ENCODE measurements around the gene INPP5E. TPM values are rescaled to one million over a fixed set of nuclear protein-coding genes. Genes with fewer than 3 reads are reported as not detected.

Gene INPP5E
- total and polyA plus RNA-seq, 2 experiments from 2014 or later, result 5.3 to 7.1 TPM

DNA sequence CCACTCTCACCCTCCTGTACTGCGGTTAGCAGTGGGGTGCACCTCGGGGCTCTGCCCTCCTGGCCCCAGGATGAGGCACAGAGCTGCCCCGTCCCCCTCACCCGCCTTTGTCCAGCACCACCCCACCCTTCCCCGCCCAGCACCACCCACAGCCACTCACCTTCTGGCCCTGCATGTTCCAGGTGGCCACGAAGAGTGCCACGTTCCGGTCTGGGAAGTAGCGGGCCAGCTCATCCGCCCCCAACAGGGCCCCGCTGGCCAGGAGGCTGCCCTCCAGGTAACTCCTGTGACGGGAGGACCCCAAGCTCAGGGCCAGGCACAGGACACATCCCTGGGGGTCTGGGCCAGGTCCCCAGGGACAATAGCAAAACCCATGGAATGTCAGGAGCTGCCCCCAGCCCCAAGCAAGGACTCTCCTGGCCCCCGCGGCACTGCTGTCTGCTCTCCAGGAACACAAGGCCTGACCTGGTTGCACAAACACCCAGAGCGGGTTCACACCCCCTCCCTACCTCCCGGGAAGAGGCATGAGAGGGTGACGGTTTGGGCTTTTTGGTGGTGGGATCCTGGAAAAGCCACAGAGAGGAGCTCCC lies 5.0 kb downstream of the INPP5E start:
- Histone ChIP-seq H4K20me1 (ENCODE audit: insufficient read depth, poor library complexity, severe bottlenecking) (peaks cover 24% of the 10 kb centered on the region), H3K4me3 (no peak overlapping the region), H3K4me1 (ENCODE audit: insufficient read depth) (peaks cover 13% of the 10 kb centered on the region), H3K79me2 (peaks cover 47% of the 10 kb centered on the region), H3K27ac (no peak overlapping the region), H3K4me2 (no peak overlapping the region), H3K27me3 (no peaks in the 10 kb centered on the region), H2AFZ (no peak overlapping the region), H3K9me3 (ENCODE audit: low read depth) (no peaks in the 10 kb centered on the region), H3K36me3 (replicated peaks; ENCODE audit: insufficient read depth, low read depth) (no peaks in the 10 kb centered on the region), H3K9me2 (replicated peaks; ENCODE audit: insufficient read depth) (no peaks in the 10 kb centered on the region)
- no peak for DNase-seq (ENCODE audit: low spot score)
- WGBS (ENCODE audit: low lambda C conversion rate, missing lambda C conversion rate), result 95% methylated on average over 12 of the region's 17 CpGs
- TF ChIP-seq EZH2 (IDR thresholded peaks at IDR 0.05; ENCODE audit: borderline replicate concordance), result no peak
- TF ChIP-seq, protein P1, sequence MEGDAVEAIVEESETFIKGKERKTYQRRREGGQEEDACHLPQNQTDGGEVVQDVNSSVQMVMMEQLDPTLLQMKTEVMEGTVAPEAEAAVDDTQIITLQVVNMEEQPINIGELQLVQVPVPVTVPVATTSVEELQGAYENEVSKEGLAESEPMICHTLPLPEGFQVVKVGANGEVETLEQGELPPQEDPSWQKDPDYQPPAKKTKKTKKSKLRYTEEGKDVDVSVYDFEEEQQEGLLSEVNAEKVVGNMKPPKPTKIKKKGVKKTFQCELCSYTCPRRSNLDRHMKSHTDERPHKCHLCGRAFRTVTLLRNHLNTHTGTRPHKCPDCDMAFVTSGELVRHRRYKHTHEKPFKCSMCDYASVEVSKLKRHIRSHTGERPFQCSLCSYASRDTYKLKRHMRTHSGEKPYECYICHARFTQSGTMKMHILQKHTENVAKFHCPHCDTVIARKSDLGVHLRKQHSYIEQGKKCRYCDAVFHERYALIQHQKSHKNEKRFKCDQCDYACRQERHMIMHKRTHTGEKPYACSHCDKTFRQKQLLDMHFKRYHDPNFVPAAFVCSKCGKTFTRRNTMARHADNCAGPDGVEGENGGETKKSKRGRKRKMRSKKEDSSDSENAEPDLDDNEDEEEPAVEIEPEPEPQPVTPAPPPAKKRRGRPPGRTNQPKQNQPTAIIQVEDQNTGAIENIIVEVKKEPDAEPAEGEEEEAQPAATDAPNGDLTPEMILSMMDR (IDR thresholded peaks at IDR 0.05; ENCODE audit: poor library complexity), result no peak
- TF ChIP-seq EZH2phosphoT487 (IDR thresholded peaks at IDR 0.05; ENCODE audit: low read depth, severe bottlenecking, unreplicated experiment), result no peak

DNA sequence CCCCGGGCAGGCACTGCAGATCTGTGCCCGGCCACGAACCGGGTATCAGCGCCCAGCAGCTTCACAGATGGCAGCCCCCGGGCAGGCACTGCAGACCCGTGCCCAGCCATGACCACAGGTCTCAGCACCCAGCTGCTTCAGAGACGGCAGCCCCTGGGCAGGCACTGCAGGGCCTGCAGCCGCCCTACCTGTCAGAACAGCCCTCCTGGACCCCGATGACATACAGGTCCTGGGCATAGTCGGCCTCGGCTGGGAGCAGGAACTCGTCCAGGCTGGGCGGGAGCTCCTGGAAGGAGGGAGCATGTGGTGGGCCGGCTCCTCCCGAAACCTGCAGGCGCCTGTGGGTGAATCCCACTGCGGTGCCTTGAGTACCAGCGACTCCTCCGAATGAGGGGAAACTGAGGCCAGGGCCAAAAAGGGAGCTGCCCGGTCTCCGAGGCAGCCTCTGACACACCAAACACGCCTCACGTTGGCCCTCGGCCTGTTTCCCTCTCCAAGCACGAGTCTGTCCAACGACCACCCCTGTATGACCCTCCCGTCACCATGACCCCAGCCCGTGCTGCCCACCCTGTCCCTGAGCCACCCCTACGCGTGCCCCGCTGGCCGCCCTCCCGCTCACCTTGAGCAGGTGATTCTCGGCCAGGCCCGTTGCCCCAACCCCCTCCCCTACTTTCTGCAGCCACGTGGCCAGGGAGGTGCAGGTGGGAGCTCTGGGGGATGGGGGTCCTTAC lies 5.6 kb downstream of the INPP5E start:
- TF ChIP-seq EZH2phosphoT487 (IDR thresholded peaks at IDR 0.05; ENCODE audit: low read depth, severe bottlenecking, unreplicated experiment) (no peak), EZH2 (IDR thresholded peaks at IDR 0.05; ENCODE audit: borderline replicate concordance) (no peak)
- TF ChIP-seq, protein P1 (IDR thresholded peaks at IDR 0.05; ENCODE audit: poor library complexity), result no peak
- no peaks in the 10 kb centered on the region for H3K36me3 ChIP-seq (replicated peaks; ENCODE audit: insufficient read depth, low read depth)

DNA sequence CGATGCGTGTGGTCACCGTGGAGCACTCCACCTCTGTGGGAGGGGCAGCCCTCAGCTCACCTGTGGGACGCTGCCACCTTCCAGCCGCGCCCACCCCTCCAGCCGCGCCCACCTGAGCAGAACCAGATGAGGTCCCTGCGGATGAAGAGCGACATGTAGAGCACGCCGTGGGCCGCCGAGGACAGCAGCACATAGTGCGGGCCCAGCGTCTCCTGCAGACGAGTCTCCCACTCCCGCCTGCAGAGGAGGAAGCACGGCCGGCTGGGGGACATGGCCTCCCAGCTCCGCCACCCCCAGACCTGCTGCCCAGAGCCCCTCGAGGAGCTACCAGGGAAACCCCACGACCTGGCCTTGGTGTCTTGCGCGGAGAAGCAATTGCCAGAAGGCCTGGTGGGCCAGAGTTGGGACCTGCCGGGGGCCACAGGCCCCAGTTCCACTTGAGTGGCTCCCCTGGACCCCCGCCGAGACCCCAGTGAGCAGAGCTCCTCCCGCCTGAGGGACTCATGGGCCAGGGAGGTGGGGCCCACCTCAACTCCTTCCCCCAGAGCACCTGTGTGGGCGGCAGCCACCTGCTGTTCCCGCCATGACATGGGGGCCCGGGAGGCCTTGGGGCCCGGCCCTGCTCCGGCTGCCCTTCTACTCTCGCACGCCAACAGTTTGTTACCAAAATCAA lies 6.5 kb downstream of the INPP5E start:
- Histone ChIP-seq H3K27me3 (no peaks in the 10 kb centered on the region), H2AFZ (no peak overlapping the region), H3K4me3 (no peak overlapping the region), H3K9me3 (ENCODE audit: low read depth) (no peaks in the 10 kb centered on the region), H3K9me2 (replicated peaks; ENCODE audit: insufficient read depth) (no peaks in the 10 kb centered on the region), H3K36me3 (replicated peaks; ENCODE audit: insufficient read depth, low read depth) (no peaks in the 10 kb centered on the region), H3K4me2 (no peak overlapping the region), H3K79me2 (peaks cover 34% of the 10 kb centered on the region), H3K27ac (no peak overlapping the region), H3K4me1 (ENCODE audit: insufficient read depth) (peaks cover 11% of the 10 kb centered on the region), H4K20me1 (ENCODE audit: insufficient read depth, poor library complexity, severe bottlenecking) (peaks cover 23% of the 10 kb centered on the region)
- DNase-seq (ENCODE audit: low spot score), result no peak
- TF ChIP-seq EZH2phosphoT487 (IDR thresholded peaks at IDR 0.05; ENCODE audit: low read depth, severe bottlenecking, unreplicated experiment) (no peak), EZH2 (IDR thresholded peaks at IDR 0.05; ENCODE audit: borderline replicate concordance) (no peak)
- TF ChIP-seq, protein P1 (IDR thresholded peaks at IDR 0.05; ENCODE audit: poor library complexity), result no peak
- WGBS (ENCODE audit: low lambda C conversion rate, missing lambda C conversion rate), result 96% methylated on average over 32 of the region's 36 CpGs

More for the DNA sequence above, 5.6 kb downstream of the INPP5E start:
- H3K9me2 ChIP-seq (replicated peaks; ENCODE audit: insufficient read depth), result no peaks in the 10 kb centered on the region
- H3K27ac ChIP-seq, result no peak overlapping the region
- peaks cover 24% of the 10 kb centered on the region for H4K20me1 ChIP-seq (ENCODE audit: insufficient read depth, poor library complexity, severe bottlenecking)
- DNase-seq (ENCODE audit: low spot score), result no peak
- peaks cover 13% of the 10 kb centered on the region for H3K4me1 ChIP-seq (ENCODE audit: insufficient read depth)
- H3K4me3 ChIP-seq, result no peak overlapping the region
- 96% methylated on average over 36 of the region's 37 CpGs for WGBS (ENCODE audit: low lambda C conversion rate, missing lambda C conversion rate)
- H2AFZ ChIP-seq, result no peak overlapping the region
- no peaks in the 10 kb centered on the region for H3K9me3 ChIP-seq (ENCODE audit: low read depth)
- H3K79me2 ChIP-seq, result peaks cover 42% of the 10 kb centered on the region
- H3K4me2 ChIP-seq, result no peak overlapping the region
- no peaks in the 10 kb centered on the region for H3K27me3 ChIP-seq
